Measurements from ENCODE around the gene WDR46. TPM values are rescaled to one million over a fixed set of nuclear protein-coding genes. Genes with fewer than 3 reads are reported as not detected.
A peak's percentile ranks its signal among the peaks of the same experiment; 100 is the strongest.

The WDR46 gene
- total and polyA plus RNA-seq, 8 donors, result 17.7 to 96.8 (median 27.5) TPM

DNA sequence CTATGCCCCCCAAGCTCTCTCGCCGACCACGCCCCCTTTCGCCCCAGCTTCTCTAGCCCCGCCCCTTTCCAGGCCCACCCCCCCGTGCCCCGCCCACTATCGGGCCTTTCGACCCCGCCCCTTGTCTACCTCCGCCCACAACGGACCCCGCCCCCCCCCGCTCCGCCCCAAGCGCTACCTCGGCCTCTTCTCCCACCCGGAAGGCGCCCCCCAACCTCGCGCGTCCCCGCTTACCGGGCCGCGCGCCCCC, 28.3 kb upstream of the WDR46 start:
- 2 to 4% methylated on average over 7 to 27 of the region's 27 CpGs for WGBS, 2 donors
- Histone ChIP-seq H3K4me3 (peak overlapping the region; percentile 1 to 53 (median 25)), H3K27me3 (no peaks in the 10 kb centered on the region), H3K27ac (peak overlapping the region; percentile 51 to 82 (median 66)), H3K4me1 (peaks cover under 1 to 45% (median 18%) of the 10 kb centered on the region in 3 donors), H3K9me3 (no peaks in the 10 kb centered on the region), H3K36me3 (peaks cover 0 to 19% (median 0%) of the 10 kb centered on the region in 3 donors)
- intact Hi-C loops (cut with DNase I), result no loop called here
- no peak for FAIRE-seq
- peak in 2 of 6 donors; percentile 79 to 84 for DNase-seq
- ATAC-seq, result peak; percentile 0 to 10 (median 2)
- TF ChIP-seq, protein P1, sequence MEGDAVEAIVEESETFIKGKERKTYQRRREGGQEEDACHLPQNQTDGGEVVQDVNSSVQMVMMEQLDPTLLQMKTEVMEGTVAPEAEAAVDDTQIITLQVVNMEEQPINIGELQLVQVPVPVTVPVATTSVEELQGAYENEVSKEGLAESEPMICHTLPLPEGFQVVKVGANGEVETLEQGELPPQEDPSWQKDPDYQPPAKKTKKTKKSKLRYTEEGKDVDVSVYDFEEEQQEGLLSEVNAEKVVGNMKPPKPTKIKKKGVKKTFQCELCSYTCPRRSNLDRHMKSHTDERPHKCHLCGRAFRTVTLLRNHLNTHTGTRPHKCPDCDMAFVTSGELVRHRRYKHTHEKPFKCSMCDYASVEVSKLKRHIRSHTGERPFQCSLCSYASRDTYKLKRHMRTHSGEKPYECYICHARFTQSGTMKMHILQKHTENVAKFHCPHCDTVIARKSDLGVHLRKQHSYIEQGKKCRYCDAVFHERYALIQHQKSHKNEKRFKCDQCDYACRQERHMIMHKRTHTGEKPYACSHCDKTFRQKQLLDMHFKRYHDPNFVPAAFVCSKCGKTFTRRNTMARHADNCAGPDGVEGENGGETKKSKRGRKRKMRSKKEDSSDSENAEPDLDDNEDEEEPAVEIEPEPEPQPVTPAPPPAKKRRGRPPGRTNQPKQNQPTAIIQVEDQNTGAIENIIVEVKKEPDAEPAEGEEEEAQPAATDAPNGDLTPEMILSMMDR (IDR thresholded peaks at IDR 0.05), result no peak

DNA sequence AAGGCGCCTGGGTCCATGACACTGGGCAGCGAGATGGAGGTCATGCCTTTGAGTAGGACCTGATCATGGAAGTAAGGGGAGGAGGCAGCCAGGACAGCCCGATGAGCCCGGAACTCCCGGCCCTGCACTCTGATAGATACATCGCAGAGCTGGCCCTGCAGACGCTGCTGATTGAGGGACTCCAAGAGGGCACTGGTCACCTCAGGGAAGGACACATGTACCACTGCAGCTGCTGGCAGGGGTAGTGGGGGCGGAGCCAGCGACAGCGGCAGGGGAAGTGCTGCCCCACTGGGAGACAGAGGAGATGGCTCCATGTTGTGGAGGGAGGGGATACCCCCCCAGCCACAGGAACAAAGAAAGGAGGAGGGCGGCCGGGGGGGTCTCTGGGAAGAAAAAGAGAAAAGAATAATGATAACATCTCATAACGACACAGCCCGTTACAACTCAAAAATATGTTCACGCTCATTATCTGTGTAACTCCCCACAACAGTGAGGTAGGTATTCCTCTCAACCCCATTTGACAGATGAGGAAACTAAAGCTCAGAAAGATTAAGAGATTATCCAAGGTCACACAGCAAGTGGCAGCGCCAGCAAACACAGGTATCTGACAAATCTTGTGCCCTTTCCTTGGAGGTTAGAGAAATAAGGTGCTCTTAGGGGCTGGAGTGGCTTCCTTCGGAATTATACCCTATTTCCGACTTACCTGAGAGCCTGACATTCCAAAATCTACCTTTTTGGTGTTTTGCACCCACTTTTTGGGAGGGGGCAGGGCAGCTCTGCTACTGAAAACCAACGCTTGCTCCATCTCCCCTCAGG, 27.8 kb upstream of the WDR46 start:
- DNase-seq (peak in 5 of 6 donors; percentile 44 to 84 (median 52)), ATAC-seq (no peak), FAIRE-seq (no peak)
- TF ChIP-seq, protein P1 (IDR thresholded peaks at IDR 0.05), result no peak
- Histone ChIP-seq H3K27ac (peak overlapping the region in 1 of 4 donors; percentile 72), H3K4me3 (peak overlapping the region in 3 of 4 donors; percentile 12 to 53 (median 37)), H3K36me3 (peaks cover 0 to 19% (median 0%) of the 10 kb centered on the region in 3 donors), H3K27me3 (no peaks in the 10 kb centered on the region), H3K9me3 (no peaks in the 10 kb centered on the region), H3K4me1 (peaks cover 6 to 47% (median 15%) of the 10 kb centered on the region in 3 donors)
- intact Hi-C loops (cut with DNase I), result no loop called here
- WGBS, 2 donors, result 65 to 69% methylated on average over 19 of the region's 19 CpGs

DNA sequence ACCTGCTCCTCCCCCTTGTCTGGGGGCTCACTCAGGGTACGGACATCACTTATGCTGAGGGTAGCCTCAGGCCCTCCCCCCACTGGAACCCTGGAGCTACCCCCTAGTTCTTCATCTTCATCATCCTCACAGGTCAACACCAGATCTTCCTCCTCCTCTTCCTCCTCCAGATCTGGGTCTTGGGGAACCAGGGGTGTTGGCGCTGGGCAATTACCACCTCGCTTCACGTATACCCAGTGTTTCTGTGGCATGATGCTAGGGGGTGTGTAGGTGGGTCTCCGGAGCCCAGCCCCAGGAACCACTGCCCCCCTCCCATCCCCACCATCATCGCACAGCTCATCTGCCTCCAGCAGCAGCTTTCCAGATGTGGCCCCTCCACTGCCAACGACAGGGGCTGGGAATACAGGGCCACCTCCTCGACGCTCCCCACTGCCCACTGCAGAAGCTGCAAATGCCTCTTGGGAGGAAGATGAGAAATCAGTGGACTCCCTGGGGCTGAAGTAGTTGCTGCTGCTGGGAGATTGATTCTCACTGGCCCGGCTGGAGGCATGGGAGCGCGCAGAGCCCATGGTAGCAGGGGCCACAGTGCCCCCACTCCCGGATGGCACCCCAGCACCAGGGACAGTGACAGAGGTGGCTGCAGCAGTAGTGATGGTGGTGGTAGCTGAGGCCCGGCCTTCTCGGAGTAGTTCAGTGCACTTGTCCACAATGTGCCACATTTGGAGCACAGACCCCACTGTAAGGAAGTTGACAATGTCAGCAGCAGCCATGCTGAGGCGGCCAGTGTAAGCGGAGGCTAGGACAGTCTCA, 27.0 kb upstream of the WDR46 start:
- no peaks in the 10 kb centered on the region for H3K9me3 ChIP-seq
- no peak for FAIRE-seq
- WGBS, 2 donors, result 85 to 87% methylated on average over 16 to 17 of the region's 17 CpGs
- no peak overlapping the region for H3K4me3 ChIP-seq
- intact Hi-C loops (cut with DNase I), result no loop called here
- no peaks in the 10 kb centered on the region for H3K27me3 ChIP-seq
- H3K4me1 ChIP-seq, result peaks cover 6 to 46% (median 10%) of the 10 kb centered on the region in 3 donors
- DNase-seq, result peak in 5 of 6 donors; percentile 18 to 68 (median 38)
- TF ChIP-seq, protein P1 (IDR thresholded peaks at IDR 0.05), result no peak
- no peak for ATAC-seq
- peaks cover 0 to 18% (median 0%) of the 10 kb centered on the region in 3 donors for H3K36me3 ChIP-seq
- H3K27ac ChIP-seq, result peak overlapping the region in 1 of 4 donors; percentile 1

DNA sequence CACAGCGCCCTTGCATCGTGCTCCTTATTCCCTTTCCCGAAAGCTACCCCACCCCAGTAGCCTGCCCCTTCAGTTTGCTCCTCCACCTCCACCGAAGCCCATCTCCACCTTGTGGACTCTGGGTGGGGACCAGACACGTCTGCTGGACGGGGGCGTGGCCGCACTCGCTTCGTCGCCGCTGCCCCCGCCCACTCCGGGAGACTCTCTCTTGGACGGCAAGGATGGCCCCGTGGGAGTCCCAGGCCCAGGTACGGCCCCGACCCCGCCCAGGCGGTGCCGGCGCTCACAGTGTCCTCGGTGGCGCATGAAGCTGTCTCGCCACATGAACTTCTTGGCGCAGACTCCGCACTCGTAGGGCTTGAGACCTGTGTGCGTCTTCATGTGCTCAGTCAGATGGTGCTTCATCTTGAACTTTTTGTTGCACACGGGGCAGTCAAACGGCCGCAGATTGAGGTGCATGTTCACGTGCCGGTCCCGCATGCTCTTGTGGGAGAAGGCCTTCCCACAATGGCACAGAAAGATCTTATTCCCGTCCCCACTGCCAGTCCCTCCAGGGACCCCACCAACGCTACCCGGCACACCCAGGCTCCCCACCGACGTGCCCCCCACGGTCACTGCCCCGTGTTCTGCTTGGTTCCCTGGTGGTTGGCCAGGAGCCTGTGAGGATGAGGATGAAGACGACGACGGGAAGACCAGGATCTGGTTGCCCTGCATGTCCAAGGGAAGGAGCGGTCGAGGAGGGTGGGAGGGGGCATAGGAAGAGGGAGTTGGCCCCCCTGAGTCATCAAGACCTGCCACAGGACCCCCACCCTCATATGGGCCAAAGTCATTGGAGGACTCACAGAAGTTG, 26.1 kb upstream of the WDR46 start:
- DNase-seq (peak; percentile 27 to 77 (median 58)), FAIRE-seq (no peak), ATAC-seq (no peak)
- Histone ChIP-seq H3K36me3 (peaks cover 0 to 10% (median 0%) of the 10 kb centered on the region in 3 donors), H3K27ac (peak overlapping the region; percentile 80 to 97 (median 92)), H3K4me3 (peak overlapping the region in 2 of 4 donors; percentile 82 to 89), H3K9me3 (no peaks in the 10 kb centered on the region), H3K27me3 (no peaks in the 10 kb centered on the region), H3K4me1 (peaks cover 6 to 42% (median 10%) of the 10 kb centered on the region in 3 donors)
- TF ChIP-seq, protein P1 (IDR thresholded peaks at IDR 0.05), result no peak
- WGBS, 2 donors, result 35 to 44% methylated on average over 47 of the region's 47 CpGs
- intact Hi-C loops (cut with DNase I), result no loop called here
